Adrenal gland (tissue), 5 donors: ENCODE results near the gene MLYCD.

ENCODE experiments used
- POLR2A ChIP-seq, 2 donors: fragments of 450-650 bp; IDR thresholded peaks; one replicate each; pipeline ENCODE4 v1.6.1; 2017; ENCODE audit warnings: antibody characterized with exemption in 2 of 2, mild to moderate bottlenecking in 2 of 2, moderate library complexity in 1 of 2
- TF ChIP-seq, protein P1 (sequence below), 6 experiments: fragments of 450-650 bp in 4 of 6; fragments of 200-600 bp in 2 of 6; sonication (generic) in 1 of 6; IDR thresholded peaks; 1 replicate in 5 of 6; 2 replicates in 1 of 6; pipeline versions ENCODE4 v1.5.1 to v1.8.0; 2016 to 2021; ENCODE audit warnings: antibody characterized with exemption in 6 of 6, mild to moderate bottlenecking in 2 of 6, moderate library complexity in 1 of 6
- donor health status: DM: no; HTN: no; CAD: no.

DNA sequence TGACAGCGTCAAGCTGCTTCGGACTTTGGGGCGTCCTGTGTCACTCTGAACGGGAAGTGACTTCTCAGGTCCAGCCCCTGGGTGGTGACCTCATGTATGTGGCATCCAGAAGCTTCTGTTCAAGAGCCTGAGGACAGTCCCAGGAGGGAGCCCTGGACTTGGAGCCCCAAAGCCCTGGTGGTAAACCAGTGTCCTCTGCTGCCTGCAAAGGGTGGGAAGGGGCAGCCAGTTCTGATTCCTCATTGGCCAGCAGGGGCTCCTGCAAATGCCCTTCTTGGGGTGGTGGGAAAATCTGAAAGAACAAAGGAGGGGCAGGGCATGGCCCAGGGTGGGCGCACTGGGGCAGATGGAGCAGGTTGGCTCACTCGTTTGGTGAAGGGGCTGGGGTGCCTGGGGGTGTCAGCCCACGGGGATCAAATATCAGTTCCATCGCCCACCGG, 55.7 kb downstream of the MLYCD start:
- TF ChIP-seq POLR2A (IDR thresholded peaks at IDR 0.05) = peak in 1 of 2 donors; percentile 45
- TF ChIP-seq, protein P1, sequence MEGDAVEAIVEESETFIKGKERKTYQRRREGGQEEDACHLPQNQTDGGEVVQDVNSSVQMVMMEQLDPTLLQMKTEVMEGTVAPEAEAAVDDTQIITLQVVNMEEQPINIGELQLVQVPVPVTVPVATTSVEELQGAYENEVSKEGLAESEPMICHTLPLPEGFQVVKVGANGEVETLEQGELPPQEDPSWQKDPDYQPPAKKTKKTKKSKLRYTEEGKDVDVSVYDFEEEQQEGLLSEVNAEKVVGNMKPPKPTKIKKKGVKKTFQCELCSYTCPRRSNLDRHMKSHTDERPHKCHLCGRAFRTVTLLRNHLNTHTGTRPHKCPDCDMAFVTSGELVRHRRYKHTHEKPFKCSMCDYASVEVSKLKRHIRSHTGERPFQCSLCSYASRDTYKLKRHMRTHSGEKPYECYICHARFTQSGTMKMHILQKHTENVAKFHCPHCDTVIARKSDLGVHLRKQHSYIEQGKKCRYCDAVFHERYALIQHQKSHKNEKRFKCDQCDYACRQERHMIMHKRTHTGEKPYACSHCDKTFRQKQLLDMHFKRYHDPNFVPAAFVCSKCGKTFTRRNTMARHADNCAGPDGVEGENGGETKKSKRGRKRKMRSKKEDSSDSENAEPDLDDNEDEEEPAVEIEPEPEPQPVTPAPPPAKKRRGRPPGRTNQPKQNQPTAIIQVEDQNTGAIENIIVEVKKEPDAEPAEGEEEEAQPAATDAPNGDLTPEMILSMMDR (IDR thresholded peaks at IDR 0.05) = no peak
